Skeletal muscle tissue (tissue), 4 donors: ENCODE data around the gene ZNF621. TPM values are rescaled to one million over a fixed set of nuclear protein-coding genes. Genes with fewer than 3 reads are reported as not detected.

ENCODE experiments used
- H3K27ac ChIP-seq: one replicate; pipeline ENCODE4 v1.7.0; 2013; ENCODE audit warnings: mild to moderate bottlenecking, low read depth, low read length, inconsistent platforms
- H3K27me3 ChIP-seq, 3 donors: one replicate each; pipeline ENCODE4 v1.7.0; 2013; ENCODE audit warnings: low read length in 3 of 3; ENCODE audit not compliant: control insufficient read depth in 3 of 3, insufficient read depth in 3 of 3
- H3K36me3 ChIP-seq, 3 donors: one replicate each; pipeline ENCODE4 v1.7.0; 2013; ENCODE audit warnings: low read length in 3 of 3; ENCODE audit not compliant: control insufficient read depth in 3 of 3, insufficient read depth in 3 of 3
- H3K4me1 ChIP-seq, 3 donors: one replicate each; pipeline ENCODE4 v1.7.0; 2013; ENCODE audit warnings: low read length in 3 of 3, mild to moderate bottlenecking in 3 of 3; ENCODE audit not compliant: control insufficient read depth in 3 of 3, insufficient read depth in 3 of 3
- H3K4me3 ChIP-seq, 3 donors: one replicate each; pipeline ENCODE4 v1.7.0; 2013; ENCODE audit warnings: low read length in 3 of 3
- H3K9ac ChIP-seq, 3 donors: one replicate each; pipeline ENCODE4 v1.7.0; 2013; ENCODE audit warnings: low read length in 3 of 3, mild to moderate bottlenecking in 3 of 3, moderate library complexity in 2 of 3, low read depth in 1 of 3
- H3K9me3 ChIP-seq, 3 donors: one replicate each; pipeline ENCODE4 v1.7.0; 2013; ENCODE audit warnings: low read length in 3 of 3; ENCODE audit not compliant: control insufficient read depth in 3 of 3
- total RNA-seq: library from RNA; depleted of rRNA; stranded (reverse); fragments of >200 nt; gene quantifications from one replicate; pipeline ENCODE4 v1.2.3, GENCODE V29; 2014
- donor health status: Osteomylitis.

The ZNF621 gene
- total RNA-seq, 1 donor from 2014 or later, result 8.4 TPM

GRCh38 chr3:40504636-40505430 lies 19.9 kb upstream of the ZNF621 start:
- Histone ChIP-seq H3K27ac (peak overlapping the region; percentile 72), H3K4me1 (peaks cover 4 to 14% (median 9%) of the 10 kb centered on the region in 3 donors), H3K36me3 (no peaks in the 10 kb centered on the region), H3K9me3 (no peaks in the 10 kb centered on the region), H3K9ac (peak overlapping the region in 1 of 3 donors; percentile 84), H3K4me3 (peak overlapping the region; percentile 83 to 96 (median 91)), H3K27me3 (no peaks in the 10 kb centered on the region)

DNA sequence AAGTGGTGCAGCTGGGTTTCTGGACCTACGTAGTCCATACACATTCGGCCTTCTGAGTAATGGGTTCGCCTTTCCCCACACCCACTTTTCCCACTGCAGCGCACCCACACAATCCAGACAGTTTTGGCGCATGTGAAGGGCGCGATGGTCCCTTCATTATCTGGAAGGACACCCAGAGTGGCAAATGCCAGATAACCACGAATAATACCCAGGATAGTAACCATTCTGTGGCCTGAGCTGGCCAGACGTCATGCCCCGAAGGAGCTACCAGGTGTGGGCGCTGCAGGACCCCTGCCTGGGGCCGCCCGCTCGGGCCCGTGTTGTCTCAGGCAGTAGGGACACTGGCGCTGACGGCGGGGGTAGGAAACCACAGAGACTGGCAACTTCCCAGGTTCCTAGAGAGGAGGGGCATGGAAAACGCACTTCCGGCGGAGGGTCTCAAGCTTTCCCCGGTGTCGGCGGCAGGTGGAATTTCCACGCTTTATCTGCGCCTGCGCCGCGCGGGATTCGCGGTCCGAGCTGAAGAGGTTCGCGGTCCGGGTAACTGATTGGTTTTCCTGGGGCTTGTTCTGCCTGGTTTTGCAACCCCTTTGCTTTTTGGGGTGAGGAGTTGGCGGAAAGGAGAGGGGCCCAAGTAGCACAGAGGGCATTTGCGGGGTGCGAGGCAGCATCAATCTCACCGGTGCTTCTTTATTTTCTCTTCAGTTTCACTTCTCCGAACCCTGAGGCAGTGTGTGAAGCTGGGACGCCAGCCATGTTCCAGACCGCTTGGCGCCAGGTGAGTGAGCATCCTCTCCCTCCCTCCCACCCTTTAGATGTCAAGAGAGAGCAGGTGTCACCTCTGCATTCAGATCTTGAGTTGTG lies 18.9 kb upstream of the ZNF621 start, which contains the start of gene ZNF620:
TSS of gene ZNF620 (plus strand) at position 441 of the 864 bp plus-strand sequence. CDS start at position 755, 314 bp downstream.
- Histone ChIP-seq H3K4me1 (peaks cover 4 to 14% (median 9%) of the 10 kb centered on the region in 3 donors), H3K27me3 (no peaks in the 10 kb centered on the region), H3K9me3 (no peaks in the 10 kb centered on the region), H3K27ac (peak within 1 kb of the TSS; percentile 72), H3K9ac (peak within 1 kb of the TSS; percentile 84 to 95 (median 94)), H3K36me3 (peaks cover 0 to 3% (median 2%) of the 10 kb centered on the region in 3 donors), H3K4me3 (peak within 1 kb of the TSS; percentile 83 to 96 (median 91))

DNA sequence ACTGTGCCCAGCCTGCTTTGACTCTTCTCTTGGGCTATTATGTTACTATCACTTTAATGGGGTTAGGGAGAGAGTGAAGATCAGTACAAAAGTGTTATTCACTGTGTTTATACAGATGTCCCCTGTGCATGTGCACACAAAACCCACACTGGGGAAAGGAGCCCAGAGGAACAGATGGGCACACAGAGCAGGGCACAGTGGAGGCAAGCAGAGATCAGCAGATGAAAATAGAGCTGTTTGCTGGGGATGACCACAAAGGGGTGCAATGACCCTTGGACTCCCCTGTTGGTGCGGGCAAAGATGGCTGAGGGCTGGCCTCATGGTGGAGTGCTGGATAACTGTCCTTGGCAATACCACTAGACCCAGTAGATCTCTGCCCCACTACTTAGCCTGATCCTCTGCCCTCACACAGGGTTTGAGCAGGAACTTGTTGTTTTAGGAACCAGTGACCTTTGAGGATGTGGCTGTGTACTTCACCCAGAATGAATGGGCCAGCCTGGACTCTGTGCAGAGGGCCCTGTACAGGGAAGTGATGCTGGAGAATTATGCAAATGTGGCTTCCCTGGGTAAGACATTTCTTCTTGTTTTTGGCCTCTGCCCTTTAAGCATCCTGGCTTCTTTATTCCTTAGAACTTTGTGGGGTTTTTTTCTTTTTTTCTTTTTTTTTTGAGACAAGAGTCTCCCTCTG lies 13.6 kb upstream of the ZNF621 start:
- Histone ChIP-seq H3K36me3 (peaks cover 7 to 15% (median 9%) of the 10 kb centered on the region in 3 donors), H3K4me1 (peaks cover 0 to 4% (median 0%) of the 10 kb centered on the region in 3 donors), H3K27me3 (no peaks in the 10 kb centered on the region), H3K27ac (no peak overlapping the region), H3K9me3 (no peaks in the 10 kb centered on the region), H3K4me3 (no peak overlapping the region), H3K9ac (no peak overlapping the region)

DNA sequence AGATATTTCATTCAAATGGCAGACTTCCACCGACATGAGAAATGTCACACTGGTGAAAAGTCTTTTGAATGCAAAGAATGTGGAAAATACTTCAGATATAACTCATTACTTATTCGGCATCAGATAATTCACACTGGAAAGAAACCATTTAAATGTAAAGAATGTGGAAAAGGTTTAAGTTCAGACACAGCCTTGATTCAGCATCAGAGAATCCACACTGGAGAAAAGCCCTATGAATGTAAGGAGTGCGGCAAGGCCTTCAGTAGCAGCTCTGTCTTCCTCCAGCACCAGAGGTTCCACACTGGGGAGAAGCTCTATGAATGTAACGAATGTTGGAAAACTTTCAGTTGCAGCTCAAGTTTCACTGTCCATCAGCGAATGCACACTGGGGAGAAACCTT lies 8.6 kb upstream of the ZNF621 start:
- Histone ChIP-seq H3K9ac (no peak overlapping the region), H3K36me3 (peaks cover 1 to 14% (median 8%) of the 10 kb centered on the region in 3 donors), H3K27me3 (no peaks in the 10 kb centered on the region), H3K4me1 (no peaks in the 10 kb centered on the region), H3K4me3 (no peak overlapping the region), H3K27ac (no peak overlapping the region), H3K9me3 (no peaks in the 10 kb centered on the region)

GRCh38 chr3:40518067-40518466 lies 6.7 kb upstream of the ZNF621 start:
- Histone ChIP-seq H3K4me1 (no peaks in the 10 kb centered on the region), H3K36me3 (peaks cover 0 to 8% (median 2%) of the 10 kb centered on the region in 3 donors), H3K4me3 (no peak overlapping the region), H3K27me3 (no peaks in the 10 kb centered on the region), H3K9ac (no peak overlapping the region), H3K9me3 (no peaks in the 10 kb centered on the region), H3K27ac (no peak overlapping the region)

DNA sequence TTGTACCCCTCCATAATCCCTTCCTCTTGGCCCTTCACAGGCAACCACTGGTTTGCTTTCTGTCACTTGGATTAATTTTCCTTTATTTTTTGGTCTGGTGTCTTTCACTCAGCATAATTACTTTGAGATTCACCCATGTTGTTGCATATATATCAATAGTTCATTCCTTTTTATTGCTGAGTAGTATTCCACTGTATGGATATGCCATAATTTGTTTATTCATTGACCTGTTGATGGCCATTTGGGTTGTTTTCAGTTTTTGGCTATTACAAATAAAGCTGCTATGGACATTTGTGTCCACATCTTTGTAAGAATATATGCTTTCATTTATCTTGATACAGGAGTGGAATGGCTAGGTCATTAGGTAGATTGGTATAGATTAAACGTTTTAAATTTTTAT lies 5.9 kb upstream of the ZNF621 start:
- Histone ChIP-seq H3K4me3 (no peak overlapping the region), H3K27me3 (no peaks in the 10 kb centered on the region), H3K9ac (no peak overlapping the region), H3K4me1 (no peaks in the 10 kb centered on the region), H3K27ac (no peak overlapping the region), H3K36me3 (peaks cover 0 to 8% (median 2%) of the 10 kb centered on the region in 3 donors), H3K9me3 (no peaks in the 10 kb centered on the region)

DNA sequence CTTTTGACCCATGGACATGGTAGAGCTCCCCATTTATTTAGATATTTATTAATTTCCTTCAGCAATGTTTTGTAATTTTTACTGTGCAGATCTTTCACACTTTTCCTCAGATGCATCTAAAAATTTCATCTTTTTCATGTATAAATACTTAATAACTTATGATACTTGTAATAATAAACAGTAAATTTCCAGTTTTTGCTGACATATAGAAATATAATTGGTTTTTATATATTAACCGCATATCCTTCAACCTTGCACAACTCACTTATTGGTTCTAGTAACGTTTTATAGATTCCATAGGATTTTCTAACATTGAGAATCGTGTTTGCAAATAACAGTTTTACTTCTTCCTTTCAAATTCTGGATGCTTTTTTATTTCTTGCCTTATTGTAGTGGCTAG lies 3.5 kb upstream of the ZNF621 start:
- no peaks in the 10 kb centered on the region for H3K9me3 ChIP-seq
- no peak overlapping the region for H3K4me3 ChIP-seq
- no peaks in the 10 kb centered on the region for H3K27me3 ChIP-seq
- peaks cover 0 to 5% (median 3%) of the 10 kb centered on the region in 3 donors for H3K36me3 ChIP-seq
- H3K9ac ChIP-seq, result no peak overlapping the region
- no peak overlapping the region for H3K27ac ChIP-seq
- H3K4me1 ChIP-seq, result peaks cover 10 to 17% (median 13%) of the 10 kb centered on the region in 3 donors

DNA sequence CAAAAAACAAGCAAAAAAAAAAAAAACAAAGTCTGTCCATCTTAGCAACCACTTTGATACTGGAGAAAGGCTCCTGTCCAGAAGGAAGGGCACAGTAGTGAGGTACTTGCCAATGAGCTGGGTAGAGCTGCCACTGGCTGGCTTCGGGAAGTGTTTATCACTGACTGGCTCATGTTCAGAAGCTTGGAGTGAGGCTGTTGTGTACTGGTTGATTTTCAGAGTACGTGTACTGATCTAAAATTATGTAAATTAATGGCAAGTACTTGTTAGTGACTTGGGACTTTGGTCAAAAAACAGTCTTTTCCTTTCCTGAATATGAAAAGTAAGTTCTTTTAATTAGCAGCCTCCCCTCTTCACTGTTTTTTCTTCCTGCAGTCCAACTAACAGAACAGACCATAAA lies 979 bp upstream of the ZNF621 start:
- H3K27ac ChIP-seq, result peak overlapping the region; percentile 87
- H3K36me3 ChIP-seq, result peaks cover 8 to 17% (median 13%) of the 10 kb centered on the region in 3 donors
- no peaks in the 10 kb centered on the region for H3K9me3 ChIP-seq
- H3K9ac ChIP-seq, result peak overlapping the region; percentile 40 to 98 (median 97)
- peak overlapping the region in 1 of 3 donors; percentile 85 for H3K4me3 ChIP-seq
- peaks cover 10 to 17% (median 13%) of the 10 kb centered on the region in 3 donors for H3K4me1 ChIP-seq
- no peaks in the 10 kb centered on the region for H3K27me3 ChIP-seq

DNA sequence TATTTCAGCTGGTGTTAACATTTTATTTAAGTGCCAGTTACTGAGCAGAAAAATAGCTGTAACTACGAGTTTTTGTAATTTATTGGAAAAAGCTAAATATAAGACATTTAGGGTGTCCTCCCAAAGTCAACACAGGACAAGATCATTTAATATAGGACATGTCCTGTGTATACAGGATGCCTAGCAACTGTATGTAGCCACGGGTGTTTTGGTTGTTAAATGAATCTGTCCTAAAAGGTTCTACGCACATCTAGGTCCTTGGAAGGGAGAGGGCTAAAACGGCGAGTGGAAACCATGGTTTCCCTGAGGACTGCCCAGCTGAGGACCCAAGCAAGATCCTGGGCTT lies 565 bp upstream of the ZNF621 start:
- peaks cover 13 to 20% (median 17%) of the 10 kb centered on the region in 3 donors for H3K36me3 ChIP-seq
- H3K9ac ChIP-seq, result peak overlapping the region; percentile 91 to 98 (median 97)
- peak overlapping the region; percentile 87 for H3K27ac ChIP-seq

More for the DNA sequence above, 565 bp upstream of the ZNF621 start:
- Histone ChIP-seq H3K4me1 (peaks cover 10 to 17% (median 13%) of the 10 kb centered on the region in 3 donors), H3K27me3 (no peaks in the 10 kb centered on the region), H3K9me3 (no peaks in the 10 kb centered on the region), H3K4me3 (peak overlapping the region; percentile 75 to 96 (median 85))
